ENCODE data around the gene PTPRM.

PTPRM gene

DNA sequence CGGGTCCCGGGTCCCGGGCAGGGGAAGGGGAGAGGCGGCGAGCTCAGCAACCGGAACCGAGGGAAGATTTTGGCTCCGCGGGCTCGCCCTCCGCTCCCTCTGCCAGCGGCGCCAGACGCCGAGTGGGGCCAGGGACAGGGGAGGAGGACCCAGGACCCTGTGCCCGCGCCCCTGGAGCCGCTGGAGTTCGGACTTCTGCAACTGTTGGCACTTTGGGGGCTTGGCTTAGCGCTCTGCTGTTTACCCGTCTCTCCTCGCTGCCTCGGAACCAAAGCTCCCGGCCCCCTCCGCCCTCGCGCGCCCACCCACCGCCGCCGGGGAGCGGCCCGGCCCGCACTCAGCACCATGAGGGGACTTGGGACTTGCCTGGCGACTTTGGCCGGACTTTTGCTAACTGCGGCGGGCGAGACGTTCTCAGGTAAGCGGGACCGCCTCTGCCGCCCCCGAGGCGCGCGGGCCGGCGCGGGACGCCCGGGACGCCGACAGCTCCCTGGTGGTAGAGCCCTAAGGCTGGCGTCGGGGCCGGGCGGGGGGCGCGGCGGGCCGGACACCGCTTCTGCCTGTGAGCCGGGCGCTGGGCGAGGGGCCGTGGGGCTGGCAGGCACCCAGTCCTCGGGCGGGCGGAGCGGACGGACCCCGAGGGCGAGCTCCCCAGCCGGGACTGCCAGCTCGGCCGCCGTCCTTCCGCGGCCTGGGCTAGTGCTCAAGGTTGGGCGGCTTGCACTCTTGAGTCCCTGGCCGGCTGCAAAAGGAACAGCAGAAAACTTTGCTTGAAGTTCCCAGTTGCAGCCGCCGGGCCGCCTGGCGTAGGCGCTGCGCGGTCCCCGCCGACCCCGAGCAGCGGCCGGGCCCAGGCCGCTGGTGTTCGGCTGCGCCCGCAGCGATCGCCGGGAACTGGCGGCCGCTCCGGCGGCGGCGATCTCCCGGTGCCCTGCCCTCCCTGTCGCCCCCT is 634 bp downstream of the PTPRM start:
- no peak for DNase-seq (ENCODE audit: low read depth in 2 of 2)

DNA sequence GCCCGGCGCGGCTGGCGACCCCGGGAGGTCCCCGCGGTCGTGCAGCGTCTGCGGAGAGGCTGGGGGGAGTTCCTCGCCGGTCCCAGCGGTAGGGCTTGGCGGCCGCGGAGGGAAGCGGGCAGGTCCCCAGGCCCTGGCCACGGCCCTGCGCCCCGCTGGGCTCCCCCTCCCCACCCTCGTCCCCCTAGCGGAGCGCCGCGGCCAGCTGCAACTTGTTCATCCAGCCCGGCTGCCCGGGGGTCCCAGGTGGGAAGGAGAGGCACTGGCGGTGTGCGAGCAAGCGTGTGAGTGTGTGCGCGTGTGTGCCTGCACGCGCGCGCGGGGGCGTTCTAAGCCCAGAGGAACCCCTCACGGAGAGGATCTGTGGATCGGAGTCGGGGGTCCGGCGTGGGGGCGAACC is 1.3 kb downstream of the PTPRM start:
- no peak for DNase-seq (ENCODE audit: low read depth in 2 of 2)

GRCh38 chr18:7571626-7572025 is 4.5 kb downstream of the PTPRM start:
- DNase-seq (ENCODE audit: low read depth in 2 of 2), result no peak

DNA sequence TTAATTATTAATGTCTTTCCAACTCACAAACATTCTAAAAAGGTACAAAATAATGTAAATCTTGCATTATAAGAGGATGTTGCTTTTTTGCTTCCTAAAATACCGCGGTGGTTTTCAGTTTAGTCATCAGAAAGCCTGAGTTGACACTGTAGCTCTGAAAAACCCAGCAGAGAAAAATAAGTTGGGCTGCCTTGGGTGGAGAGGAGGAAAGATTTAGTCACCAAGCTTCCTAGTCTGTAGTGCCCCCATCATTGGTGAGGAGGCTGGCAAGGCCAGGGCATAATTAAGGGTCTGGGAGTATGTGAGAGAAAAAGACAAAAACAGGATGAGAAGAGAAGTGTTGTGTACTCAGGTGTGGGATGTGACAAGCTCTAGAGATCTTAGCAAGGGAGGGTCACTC is 5.7 kb downstream of the PTPRM start:
- DNase-seq (ENCODE audit: low read depth in 2 of 2), result no peak

DNA sequence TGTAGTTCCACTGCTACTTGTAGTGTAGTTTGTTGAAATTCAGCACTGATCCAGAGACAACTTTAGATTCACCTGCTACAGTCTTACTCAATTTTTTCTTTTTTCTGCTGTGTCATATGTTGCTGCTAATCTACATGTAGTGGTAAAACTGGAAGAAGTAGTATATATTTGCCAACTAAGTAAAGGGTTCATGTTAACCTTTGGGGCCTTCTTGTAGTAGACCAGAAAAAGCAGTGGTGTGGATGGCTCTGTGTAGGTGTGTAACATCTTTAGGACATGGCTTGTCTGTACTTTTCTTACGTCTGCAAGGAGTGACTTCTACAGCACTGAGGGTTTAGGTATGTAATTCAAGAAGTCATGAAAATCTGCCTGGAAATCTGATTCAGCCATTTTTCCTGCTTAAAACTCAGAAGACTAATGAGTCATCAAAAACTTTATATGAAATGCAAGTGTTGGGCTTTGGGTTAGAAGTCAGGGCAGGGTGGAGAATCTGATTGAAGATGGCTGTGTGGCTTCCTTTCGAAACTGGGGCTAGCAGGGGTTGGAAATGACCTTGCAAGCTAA is 8.4 kb downstream of the PTPRM start:
- no peak for DNase-seq (ENCODE audit: low read depth in 2 of 2)

- DNase-seq (ENCODE audit: low read depth in 2 of 2), result no peak
These were observed 9.0 kb downstream of the PTPRM start for GRCh38 chr18:7576077-7576476.

DNA sequence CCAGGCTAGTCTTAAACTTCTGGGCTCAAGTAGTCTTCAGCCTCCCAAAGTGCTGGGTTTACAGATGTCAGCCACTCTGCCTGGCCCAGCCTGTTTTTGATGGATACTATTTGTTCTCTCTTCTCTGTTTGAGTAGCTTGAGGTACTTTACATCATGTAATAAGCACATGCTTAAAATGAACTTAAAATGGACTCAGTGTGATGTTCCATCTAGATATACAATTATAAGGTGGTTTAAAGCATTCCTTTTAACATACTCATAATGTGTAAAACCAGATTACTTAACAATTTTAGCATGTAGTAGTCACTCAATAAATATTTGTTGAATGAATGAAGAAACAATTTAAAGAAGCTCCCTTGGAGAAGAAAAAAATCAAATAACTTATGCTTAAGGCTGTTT is 9.6 kb downstream of the PTPRM start:
- no peak for DNase-seq (ENCODE audit: low read depth in 2 of 2)

- no peak for DNase-seq (ENCODE audit: low read depth in 2 of 2)
These were observed 10.6 kb downstream of the PTPRM start for GRCh38 chr18:7577706-7578105.

DNA sequence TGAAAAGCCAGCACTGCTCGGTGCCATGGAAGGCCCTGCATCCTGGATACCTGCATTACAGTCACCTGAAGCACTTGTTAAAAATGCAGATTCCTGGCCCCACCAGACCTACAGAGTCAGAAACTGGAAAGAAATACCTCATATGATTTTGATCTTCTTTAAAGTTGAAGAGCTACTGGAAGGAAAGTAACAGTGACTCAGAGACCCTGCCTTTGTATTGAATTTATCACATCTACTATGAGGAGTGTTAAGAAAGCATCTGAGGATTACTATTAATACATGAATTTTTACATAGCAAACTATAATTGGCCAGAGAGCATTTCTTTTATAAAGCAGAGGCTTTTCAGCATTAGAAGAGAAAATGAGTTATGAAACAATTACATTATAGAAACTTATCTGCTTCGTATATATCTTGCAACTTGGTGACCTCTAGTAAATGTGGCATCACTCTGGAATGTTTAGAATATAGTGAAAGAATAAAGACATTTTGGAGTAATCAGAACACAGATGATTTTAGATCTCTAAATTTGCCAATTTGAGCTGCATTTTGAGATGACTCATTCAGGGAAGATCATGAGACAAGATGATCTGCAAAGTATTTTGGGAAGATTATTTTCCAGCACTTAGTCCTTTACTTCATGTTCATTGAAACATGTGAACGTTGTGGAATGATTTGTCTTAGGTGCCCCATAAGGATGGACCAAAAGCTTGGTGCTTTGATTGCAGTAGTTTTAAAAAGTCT is 12.2 kb downstream of the PTPRM start:
- DNase-seq (ENCODE audit: low read depth in 2 of 2), result no peak

GRCh38 chr18:7579918-7580542 is 12.9 kb downstream of the PTPRM start:
- no peak for DNase-seq (ENCODE audit: low read depth in 2 of 2)

DNA sequence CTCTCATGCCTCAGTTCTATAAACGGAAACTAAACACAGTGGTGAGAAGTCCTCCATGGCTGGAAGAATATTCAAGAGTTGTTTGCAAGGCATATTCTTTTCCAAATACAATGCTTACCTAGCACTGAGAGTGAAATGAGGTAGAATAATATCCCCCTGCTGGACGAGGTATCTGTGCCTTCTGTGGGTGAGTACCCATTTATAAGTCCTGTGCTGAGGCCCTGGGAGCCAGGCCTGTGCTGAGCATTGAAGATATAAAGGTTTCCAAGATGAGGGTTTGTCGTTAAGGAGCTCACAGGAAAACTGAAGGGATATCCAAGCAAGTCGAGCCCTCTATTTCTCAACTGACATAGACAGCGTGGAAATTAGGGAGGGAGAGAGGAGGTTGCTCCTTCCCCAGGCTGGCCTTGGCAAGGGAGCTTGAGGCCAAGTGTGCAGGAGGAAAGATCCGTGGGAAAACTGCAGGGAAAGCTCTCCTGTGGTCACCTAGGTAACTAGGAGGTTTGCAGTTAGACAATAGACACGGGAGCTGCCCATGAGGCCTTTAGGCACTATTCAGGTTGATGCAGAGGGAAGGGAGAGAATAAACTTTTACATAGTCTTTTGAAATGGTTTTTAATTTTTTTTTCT is 17.6 kb downstream of the PTPRM start:
- DNase-seq (ENCODE audit: low read depth in 2 of 2), result no peak

DNA sequence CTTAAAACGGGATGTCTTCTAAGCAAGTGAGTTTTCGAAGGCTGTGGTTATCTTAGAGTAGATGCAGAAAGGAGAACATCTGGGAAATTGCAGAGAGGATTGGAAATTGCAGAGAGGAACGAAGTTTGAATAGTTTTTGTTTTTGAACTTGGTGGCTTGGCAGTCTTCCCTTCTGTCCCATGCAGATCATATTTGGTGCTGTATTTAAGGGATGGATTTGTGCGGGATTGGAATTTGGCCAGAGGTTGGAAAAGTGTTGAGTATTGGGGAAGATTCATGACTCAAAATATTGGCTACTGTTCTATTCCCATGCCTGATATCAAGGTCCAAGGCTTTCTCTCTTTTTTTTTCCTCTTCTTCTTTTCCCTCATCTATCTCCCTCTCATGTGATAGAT is 18.2 kb downstream of the PTPRM start:
- DNase-seq (ENCODE audit: low read depth in 2 of 2), result no peak

DNA sequence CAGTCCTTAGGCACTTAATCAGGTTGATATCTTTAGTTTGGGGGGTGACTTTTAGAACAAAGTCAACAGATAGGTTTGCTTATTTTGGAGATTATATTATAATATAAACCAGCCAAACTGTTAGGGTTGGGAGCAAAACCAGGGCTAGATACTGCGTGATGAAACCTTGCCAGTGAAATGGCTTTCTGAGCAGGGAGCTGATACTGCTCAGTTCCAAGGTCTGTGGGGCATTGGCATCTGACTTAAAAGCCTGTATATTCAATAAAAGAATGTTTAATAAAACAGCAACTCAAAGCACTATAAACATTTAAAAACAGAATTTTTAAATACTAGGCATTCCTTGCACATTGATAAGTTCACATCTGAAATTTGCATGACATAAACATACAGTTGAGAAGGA is 19.3 kb downstream of the PTPRM start:
- no peak for DNase-seq (ENCODE audit: low read depth in 2 of 2)

GRCh38 chr18:7590826-7591560 is 23.9 kb downstream of the PTPRM start:
- DNase-seq (ENCODE audit: low read depth in 2 of 2), result no peak

DNA sequence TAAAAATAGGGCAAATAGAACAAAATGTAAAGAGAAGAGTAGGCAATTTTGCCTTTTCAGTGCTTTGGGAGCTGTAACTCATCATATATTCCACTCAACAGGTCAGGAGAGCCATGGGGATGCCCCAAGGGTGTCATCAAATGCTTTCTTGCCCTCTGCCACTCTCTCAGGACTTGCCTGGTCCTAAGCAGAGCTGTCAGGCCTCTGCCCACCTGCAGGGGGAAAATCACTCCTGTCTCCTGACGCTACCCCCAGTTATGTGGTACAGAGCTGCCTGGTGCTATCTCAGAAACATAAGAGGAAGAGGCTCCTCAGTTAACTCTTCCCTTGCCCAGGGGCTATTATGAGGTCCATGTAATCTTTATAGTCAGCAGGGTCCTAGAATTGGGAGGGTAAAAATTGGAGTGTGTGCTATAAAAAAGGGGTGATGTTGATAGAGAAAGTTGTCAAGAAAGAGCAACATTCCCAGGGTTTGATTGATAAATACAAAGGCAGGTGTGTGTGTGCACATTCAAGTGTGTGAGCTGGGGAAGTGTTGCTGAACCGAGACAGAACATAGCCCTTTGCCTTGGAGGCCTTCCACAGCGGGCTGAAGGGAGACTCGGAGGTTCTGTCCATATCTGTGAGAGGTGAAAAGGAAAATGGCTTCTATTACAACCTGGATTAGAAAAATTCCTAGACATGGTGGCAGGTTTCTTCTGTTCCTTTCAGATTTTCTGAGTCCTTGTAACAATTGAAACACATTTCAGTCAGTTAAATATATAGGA is 25.4 kb downstream of the PTPRM start:
- DNase-seq (ENCODE audit: low read depth in 2 of 2), result no peak

- no peak for DNase-seq (ENCODE audit: low read depth in 2 of 2)
These were observed 26.2 kb downstream of the PTPRM start for GRCh38 chr18:7593218-7593819.

DNA sequence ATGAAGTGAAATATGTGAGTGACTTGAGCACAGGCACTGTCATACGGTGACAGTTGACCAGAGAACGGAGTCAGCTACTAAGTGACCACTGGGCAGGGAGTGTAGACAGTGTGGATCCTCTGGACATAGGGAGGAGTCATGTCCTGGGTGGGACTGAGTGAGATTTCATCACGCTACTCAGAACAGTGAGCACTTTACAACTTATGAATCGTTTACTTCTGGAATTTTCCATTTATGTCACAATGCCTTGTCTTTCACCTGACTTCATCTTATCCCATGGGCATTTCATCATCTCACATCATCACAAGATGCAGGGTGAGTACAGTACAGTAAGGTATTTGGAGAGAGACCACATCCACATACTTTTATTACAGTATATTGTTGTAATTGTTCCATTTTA is 29.0 kb downstream of the PTPRM start:
- DNase-seq (ENCODE audit: low read depth in 2 of 2), result no peak

DNA sequence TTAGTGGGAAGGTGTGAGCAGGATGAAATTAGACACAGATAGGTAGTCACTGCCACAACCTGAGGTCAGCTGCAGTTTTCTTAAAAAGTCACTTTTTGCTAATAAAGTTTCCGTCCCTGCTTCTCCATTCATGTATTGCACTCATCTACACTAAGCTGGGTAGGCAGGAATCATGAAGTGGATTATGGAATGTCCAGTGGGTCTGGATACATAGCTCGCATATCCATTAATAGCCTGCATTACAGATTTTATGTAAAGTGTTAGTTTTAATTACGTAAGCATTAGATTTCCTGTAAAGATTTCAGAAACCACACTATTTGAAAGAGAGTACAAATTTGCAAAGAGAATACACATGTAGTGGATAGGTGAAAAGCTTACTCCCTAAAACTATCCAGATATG is 30.4 kb downstream of the PTPRM start:
- DNase-seq (ENCODE audit: low read depth in 2 of 2), result no peak

GRCh38 chr18:7598167-7599047 is 31.3 kb downstream of the PTPRM start:
- no peak for DNase-seq (ENCODE audit: low read depth in 2 of 2)
